Hematopoietic multipotent progenitor cell treated with erythropoietin and hydrocortisone succinate and interleukin-3 and kit ligand, for 15 days (in vitro differentiated cells): ENCODE results near the gene CDC34.

Source experiments
- DNase-seq: peaks from one replicate; pipeline ENCODE4 v3.0.0-alpha.2; 2015; ENCODE audit warnings: low spot score

Gene CDC34

DNA sequence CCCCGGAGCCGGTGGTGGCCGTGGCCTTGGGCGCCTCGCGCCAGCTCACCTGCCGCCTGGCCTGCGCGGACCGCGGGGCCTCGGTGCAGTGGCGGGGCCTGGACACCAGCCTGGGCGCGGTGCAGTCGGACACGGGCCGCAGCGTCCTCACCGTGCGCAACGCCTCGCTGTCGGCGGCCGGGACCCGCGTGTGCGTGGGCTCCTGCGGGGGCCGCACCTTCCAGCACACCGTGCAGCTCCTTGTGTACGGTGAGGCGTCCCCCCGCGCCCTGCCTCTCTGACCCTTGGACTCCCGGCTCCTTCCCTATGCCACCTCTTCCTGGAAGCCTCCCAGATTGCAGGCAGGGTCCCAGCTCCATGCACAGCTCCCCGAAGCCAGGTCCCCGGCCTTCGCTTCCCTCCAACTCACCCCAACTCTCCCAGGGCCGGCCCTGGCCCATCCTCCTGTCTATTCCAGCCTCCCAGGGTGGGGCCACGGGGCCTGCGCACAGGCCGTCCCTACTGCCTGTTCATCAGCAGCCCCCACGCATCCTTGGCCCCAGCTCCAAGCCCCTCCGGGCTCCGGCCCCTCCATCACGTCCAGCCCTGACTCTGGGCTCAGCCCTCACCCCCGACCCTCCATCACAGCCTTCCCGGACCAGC lies 33.6 kb upstream of the CDC34 start:
- no peak for DNase-seq

- DNase-seq, result no peak
Measured at GRCh38 chr19:498511-498891, 33.1 kb upstream of the CDC34 start.

GRCh38 chr19:498977-499623 lies 32.5 kb upstream of the CDC34 start:
- no peak for DNase-seq

- DNase-seq, result no peak
Measured at GRCh38 chr19:501646-502045, 29.9 kb upstream of the CDC34 start.

- no peak for DNase-seq
Measured at GRCh38 chr19:504616-505015, 26.9 kb upstream of the CDC34 start.

- DNase-seq, result peak; percentile 100
Measured at GRCh38 chr19:506404-507285, 24.9 kb upstream of the CDC34 start.

DNA sequence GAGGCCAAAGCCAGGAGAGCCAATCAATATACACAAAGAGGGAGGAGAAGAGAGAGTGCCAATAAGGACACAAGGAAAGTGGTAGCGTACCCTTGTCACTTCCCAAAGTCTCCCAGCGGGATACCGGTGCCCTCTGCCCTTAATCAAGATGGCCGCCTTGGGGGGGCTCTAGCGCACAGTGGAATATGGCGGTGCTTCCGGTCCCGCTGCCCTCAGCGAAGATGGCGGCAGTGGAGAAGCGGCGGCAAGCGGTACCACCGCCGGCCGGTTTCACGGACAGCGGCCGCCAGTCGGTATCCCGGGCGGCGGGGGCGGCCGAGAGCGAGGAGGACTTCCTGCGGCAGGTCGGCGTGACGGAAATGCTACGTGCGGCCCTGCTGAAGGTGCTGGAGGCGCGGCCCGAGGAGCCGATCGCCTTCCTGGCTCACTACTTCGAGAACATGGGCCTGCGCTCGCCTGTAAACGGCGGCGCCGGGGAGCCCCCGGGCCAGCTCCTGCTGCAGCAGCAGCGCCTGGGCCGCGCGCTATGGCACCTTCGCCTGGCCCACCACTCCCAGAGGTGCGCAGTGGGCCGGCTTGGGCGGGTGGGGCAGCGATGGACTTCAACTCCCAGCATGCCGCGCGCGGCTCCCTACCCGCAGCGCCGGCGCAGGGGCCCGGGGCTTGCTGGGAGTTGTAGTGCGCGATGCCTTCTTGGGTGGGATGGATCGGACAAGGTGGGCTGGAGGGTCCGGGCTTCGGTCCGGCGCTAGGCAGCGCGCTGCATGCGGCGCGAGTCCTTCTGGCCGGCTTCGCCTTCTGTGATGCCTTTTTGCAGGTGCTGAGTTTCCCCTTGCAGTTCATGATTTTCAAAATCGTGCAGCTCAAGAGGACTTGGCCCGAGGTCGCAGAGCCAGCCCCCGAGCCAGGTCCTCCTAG lies 24.0 kb upstream of the CDC34 start, which contains the start of gene TPGS1:
Gene TPGS1, plus strand, starts transcription at position 212 of the 918 bp plus-strand sequence. Its CDS starts 10 bp downstream, at position 222.
- DNase-seq, result peak; percentile 82

GRCh38 chr19:508204-509150 lies 23.1 kb upstream of the CDC34 start:
- DNase-seq, result no peak

DNA sequence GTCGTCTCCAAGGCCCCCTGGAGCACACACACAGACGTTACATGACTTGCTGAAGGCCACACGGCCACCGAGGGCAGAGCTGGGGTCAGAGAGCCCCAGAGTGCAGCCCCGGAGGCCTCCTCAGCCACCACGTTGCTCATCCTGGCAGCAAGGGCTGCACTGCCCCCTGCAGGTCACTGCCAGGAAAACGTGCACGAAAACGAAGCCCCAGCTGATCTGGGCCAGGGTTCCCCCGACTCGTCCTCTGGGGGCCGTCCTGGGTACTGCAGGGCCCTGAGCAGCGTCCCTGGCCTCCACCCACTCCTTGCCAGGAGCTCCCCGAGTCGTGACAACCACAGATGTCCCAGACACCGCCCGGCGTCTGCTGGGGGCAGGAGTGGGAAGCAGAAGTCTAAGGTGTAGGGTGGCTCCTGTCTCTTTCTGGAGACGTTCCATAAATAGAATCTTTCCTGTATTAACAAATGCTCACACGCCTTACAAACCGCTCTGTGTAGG lies 20.9 kb upstream of the CDC34 start:
- DNase-seq, result peak; percentile 94

- DNase-seq, result no peak
Measured at GRCh38 chr19:511101-511851, 20.3 kb upstream of the CDC34 start.

DNA sequence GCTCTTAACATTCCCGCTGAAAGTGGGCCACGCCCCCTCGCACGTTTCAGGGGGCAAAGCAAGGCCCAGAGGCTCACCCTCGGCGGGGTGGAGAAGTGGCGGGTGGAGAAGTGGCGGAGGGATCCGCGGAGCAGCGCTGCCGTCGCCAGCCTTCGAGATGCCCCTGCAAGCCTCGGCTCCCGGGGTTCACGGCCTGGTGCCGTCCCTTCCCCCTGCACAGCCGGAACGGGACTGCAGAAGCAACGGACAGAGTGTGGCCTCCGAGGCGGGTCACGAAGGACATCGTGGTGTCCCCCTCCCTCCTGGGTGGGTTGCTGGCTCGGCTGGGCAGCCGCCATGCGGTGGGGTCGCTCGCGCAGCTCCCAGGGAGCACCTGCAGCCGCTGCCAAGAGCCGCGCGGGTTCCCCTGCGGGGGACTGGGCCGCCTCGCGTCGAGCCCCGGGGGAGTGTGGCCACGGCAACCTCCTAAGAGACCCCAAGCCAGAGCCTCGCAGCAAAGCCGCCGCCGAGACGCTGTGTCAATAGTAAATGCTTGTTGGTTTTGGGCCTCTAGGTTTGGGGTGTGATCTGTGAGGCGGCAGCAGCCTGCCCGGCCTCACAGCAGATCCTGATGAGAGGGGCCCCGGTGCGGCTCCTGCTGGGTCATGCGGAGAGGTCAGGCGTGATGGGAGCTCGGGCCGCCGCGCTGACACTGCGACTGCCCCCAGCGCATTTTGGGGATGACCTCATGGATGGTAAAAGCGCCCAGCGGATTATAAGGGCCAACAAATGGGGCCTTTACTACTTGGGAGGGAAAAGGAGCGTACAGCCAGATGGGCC lies 18.8 kb upstream of the CDC34 start:
- no peak for DNase-seq

GRCh38 chr19:513368-514165 lies 18.0 kb upstream of the CDC34 start:
- no peak for DNase-seq

- DNase-seq, result no peak
Measured at GRCh38 chr19:514166-514663, 17.3 kb upstream of the CDC34 start.

- no peak for DNase-seq
Measured at GRCh38 chr19:517721-518597, 13.6 kb upstream of the CDC34 start.

GRCh38 chr19:518598-519231 lies 12.8 kb upstream of the CDC34 start:
- DNase-seq, result peak; percentile 37

DNA sequence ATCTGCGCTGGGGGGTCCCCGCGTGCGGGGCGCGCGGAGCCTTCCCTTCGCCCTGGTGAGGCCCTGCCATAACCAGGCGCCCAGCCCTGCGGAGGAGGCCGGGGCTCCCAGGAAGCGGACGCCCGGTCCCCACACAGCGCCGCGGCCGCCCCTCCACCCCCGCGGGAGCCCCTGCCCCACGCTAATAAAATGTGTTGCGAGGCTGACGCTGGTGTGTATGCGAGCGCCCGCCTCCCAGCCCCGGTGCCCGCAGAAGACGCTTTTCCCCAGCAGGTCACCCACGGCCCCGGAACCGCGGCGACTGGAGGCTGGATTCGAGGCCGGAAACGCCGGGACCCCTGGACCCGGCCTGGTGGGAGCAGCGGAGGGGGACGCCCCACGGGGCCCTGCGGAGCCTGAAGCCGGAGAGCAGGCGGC lies 12.1 kb upstream of the CDC34 start:
- no peak for DNase-seq
